K562 (cell line): ENCODE measurements around the gene TBX6. TPM values are rescaled to one million over a fixed set of nuclear protein-coding genes. Genes with fewer than 3 reads are reported as not detected.

ENCODE experiments used
- CUX1 ChIP-seq: fragments of 200-800 bp; sonication (Bioruptor generic); IDR thresholded peaks from 2 replicates; pipeline ENCODE4 v1.6.1; 2016; ENCODE audit warnings: missing genetic modification characterization, missing compliant biosample characterization
- FOXK2 ChIP-seq, 2 experiments: fragments of 450-650 bp; IDR thresholded peaks in 1 of 2; conservative IDR thresholded peaks in 1 of 2; 2 replicates each; pipeline ENCODE4 v1.6.1; 2016; ENCODE audit warnings: low read depth in 2 of 2, mild to moderate bottlenecking in 1 of 2
- GTF2A2 ChIP-seq: IDR thresholded peaks from 2 replicates; pipeline ENCODE4 v1.6.1; 2016; ENCODE audit warnings: mild to moderate bottlenecking, missing genetic modification characterization, missing compliant biosample characterization
- HES1 ChIP-seq: fragments of 450-650 bp; IDR thresholded peaks from 2 replicates; pipeline ENCODE4 v1.6.1; 2016; ENCODE audit warnings: low read depth, mild to moderate bottlenecking, moderate library complexity
- ILK ChIP-seq: fragments of 450-650 bp; IDR thresholded peaks from 2 replicates; pipeline ENCODE4 v1.6.1; 2016; ENCODE audit warnings: missing genetic modification characterization, low read depth, mild to moderate bottlenecking, missing compliant biosample characterization, moderate library complexity, borderline replicate concordance
- MNT ChIP-seq, 2 experiments: fragments of 450-650 bp; conservative IDR thresholded peaks; 2 replicates each; pipeline ENCODE4 v1.6.1; 2017; ENCODE audit warnings: mild to moderate bottlenecking in 2 of 2, moderate library complexity in 2 of 2
- NR2C2 ChIP-seq, 2 experiments: fragments of 200-800 bp in 1 of 2; sonication (Bioruptor generic) in 1 of 2; sonication (generic) in 1 of 2; formaldehyde crosslinking in 1 of 2; IDR thresholded peaks; 2 replicates each; pipeline versions ENCODE4 v1.6.1 to v1.8.0; 2016 to 2022; ENCODE audit warnings: mild to moderate bottlenecking in 1 of 2, missing compliant biosample characterization in 1 of 2, missing genetic modification characterization in 1 of 2, missing genetic modification reagents in 1 of 2
- RBM39 ChIP-seq: fragments of 200-400 bp; formaldehyde crosslinking; optimal IDR thresholded peaks from 2 replicates; pipeline ENCODE3; 2018; ENCODE audit warnings: low read depth, low read length
- SIRT6 ChIP-seq: IDR thresholded peaks from one replicate; pipeline ENCODE4 v1.6.1; 2012; ENCODE audit warnings: low read depth, mild to moderate bottlenecking, control low read depth, inconsistent platforms, low read length, moderate library complexity
- SRSF1 ChIP-seq: fragments of 200-400 bp; formaldehyde crosslinking; IDR thresholded peaks from 2 replicates; pipeline ENCODE4 v1.6.1; 2017; ENCODE audit warnings: mild to moderate bottlenecking, low read depth, low read length, moderate library complexity
- TCFL5 ChIP-seq: fragments of 250-450 bp; sonication (Bioruptor Pico); conservative IDR thresholded peaks from 2 replicates; pipeline ENCODE4 v1.6.1; 2021; ENCODE audit warnings: mild to moderate bottlenecking, moderate library complexity, matching md5 sums
- ZBED1 ChIP-seq: IDR thresholded peaks from 2 replicates; pipeline ENCODE4 v1.6.1; 2014
- ZFPM2 ChIP-seq: fragments of 250-450 bp; sonication (Bioruptor Pico); IDR thresholded peaks from 2 replicates; pipeline ENCODE4 v1.5.1; 2022; ENCODE audit warnings: mild to moderate bottlenecking
- ZHX1 ChIP-seq: fragments of 150-350 bp; conservative IDR thresholded peaks from 2 replicates; pipeline ENCODE4 v1.6.1; 2014; ENCODE audit warnings: low read length
- ZNF175 ChIP-seq: fragments of 200-800 bp; sonication (Bioruptor generic); IDR thresholded peaks from 2 replicates; pipeline ENCODE4 v1.6.1; 2016; ENCODE audit warnings: low read depth, mild to moderate bottlenecking, missing genetic modification characterization, missing compliant biosample characterization
- ZNF347 ChIP-seq: fragments of 450-650 bp; formaldehyde crosslinking; IDR thresholded peaks from 2 replicates; pipeline ENCODE4 v1.4.0; 2020; ENCODE audit warnings: low read depth, mild to moderate bottlenecking, moderate library complexity
- ZNF444 ChIP-seq: fragments of 250-450 bp; sonication (Bioruptor Pico); IDR thresholded peaks from 2 replicates; pipeline ENCODE4 v1.4.0; 2020; ENCODE audit warnings: mild to moderate bottlenecking, moderate library complexity
- polyA plus RNA-seq, 8 experiments: library from polyadenylated mRNA; depleted of rRNA in 4 of 8; stranded (reverse) in 5 of 8; unstranded in 3 of 8; fragments of >200 nt; fragmentation: Nextera tagmentation in 2 of 8; fragmentation: Illumina TruSeq in 1 of 8; extraction: Ambion mirVana in 2 of 8; extraction: Trizol in 1 of 8; gene quantifications; 2 replicates each; pipeline versions ENCODE4 v1.2.1 to v1.2.3, GENCODE V29; 2011 to 2014; ENCODE audit warnings: inconsistent platforms in 1 of 8, missing spikeins in 1 of 8
- total RNA-seq, 7 experiments: library from RNA; depleted of rRNA in 6 of 7; stranded (reverse); fragments of >200 nt in 6 of 7; fragmentation: Illumina TruSeq in 2 of 7; extraction: Trizol in 2 of 7; gene quantifications; 2 replicates each; pipeline versions ENCODE4 v1.2.1 to v1.2.3, GENCODE V29; 2011 to 2021; ENCODE audit warnings: low replicate concordance in 1 of 7

Gene TBX6
- total and polyA plus RNA-seq, 9 of the 15 experiments (the other 6 are each of a cell fraction or from before 2014, with no cell fraction given), result 0.07 to 0.58 (median 0.11) TPM; not detected in 2

- TF ChIP-seq CUX1 (CRISPR knock-in tag), result peak; percentile 97
- TF ChIP-seq ZNF444 (CRISPR knock-in tag), result peak; percentile 83
- peak; percentile 95 for TF ChIP-seq ZNF175 (CRISPR knock-in tag)
- no peak for TF ChIP-seq HES1
- no peak for TF ChIP-seq GTF2A2
- TF ChIP-seq MNT (conservative IDR thresholded peaks at IDR 0.05), result peak; percentile 87 to 89
- peak; percentile 51 to 53; a peak in 1 of 4 replicates for TF ChIP-seq FOXK2 (conservative IDR thresholded peaks at IDR 0.05 in 1 of 2, IDR thresholded peaks at IDR 0.05 in 1 of 2; ENCODE audit: low read depth in 2 of 2)
- TF ChIP-seq ZBED1, result no peak
- no peak for TF ChIP-seq SIRT6
- TF ChIP-seq ZHX1, result no peak
- TF ChIP-seq ILK, result 0 out of 2 replicates have a peak, but pooled peaks have one; percentile 42
- peak; percentile 90; the same call in 1 of the 2 replicates for TF ChIP-seq ZFPM2 (CRISPR knock-in tag)
- TF ChIP-seq NR2C2 (CRISPR knock-in tag; IDR thresholded peaks at IDR 0.05), result peak; percentile 71; the same call in 1 of the 2 replicates
- TF ChIP-seq NR2C2 (tag; IDR thresholded peaks at IDR 0.05), result peak; percentile 92
- TF ChIP-seq RBM39, result no peak
- TF ChIP-seq ZNF347 (CRISPR knock-in tag), result no peak
- no peak for TF ChIP-seq SRSF1
- TF ChIP-seq TCFL5 (CRISPR knock-in tag), result peak; percentile 94
Observed at GRCh38 chr16:30092373-30093010, 768 bp upstream of the TBX6 start (continued).
